Lung (tissue), 12 donors: ENCODE results near the gene DGKD. TPM values are rescaled to one million over a fixed set of nuclear protein-coding genes. Genes with fewer than 3 reads are reported as not detected.

Experiments
- ATAC-seq: fragments of 200-7000 bp; cut with Tn5 transposase; one replicate; pipeline ENCODE4 v1.9.1; 2020; ENCODE audit warnings: moderate number of reproducible peaks; ENCODE audit not compliant: insufficient read depth, low FRiP score
- DNase-seq, 3 donors: peaks; one replicate each; pipeline ENCODE4 v3.0.0-alpha.2; 2013 to 2017
- H3K27ac ChIP-seq, 2 donors: one replicate each; pipeline ENCODE4 v1.5.1; 2013; ENCODE audit warnings: mild to moderate bottlenecking in 2 of 2, moderate library complexity in 2 of 2, control low read depth in 1 of 2, inconsistent platforms in 1 of 2, low read depth in 1 of 2, low read length in 1 of 2
- H3K27me3 ChIP-seq, 3 donors: one replicate each; pipeline ENCODE4 v1.5.1; 2013; ENCODE audit warnings: low read length in 2 of 3; ENCODE audit not compliant: control insufficient read depth in 3 of 3, insufficient read depth in 3 of 3
- H3K36me3 ChIP-seq, 4 donors: one replicate each; pipeline ENCODE4 v1.5.1; 2013; ENCODE audit warnings: low read length in 4 of 4, mild to moderate bottlenecking in 1 of 4, moderate library complexity in 1 of 4; ENCODE audit not compliant: control insufficient read depth in 4 of 4, insufficient read depth in 4 of 4
- H3K4me1 ChIP-seq, 5 donors: one replicate each; pipeline ENCODE4 v1.5.1; 2013; ENCODE audit warnings: low read length in 5 of 5, mild to moderate bottlenecking in 2 of 5, moderate library complexity in 1 of 5; ENCODE audit not compliant: control insufficient read depth in 5 of 5, insufficient read depth in 5 of 5
- H3K4me3 ChIP-seq: one replicate; pipeline ENCODE4 v1.5.1; 2013; ENCODE audit warnings: mild to moderate bottlenecking, control low read depth, moderate library complexity
- H3K9ac ChIP-seq, 2 donors: one replicate each; pipeline ENCODE4 v1.5.1; 2013; ENCODE audit warnings: low read length in 2 of 2, control low read depth in 1 of 2; ENCODE audit not compliant: insufficient read depth in 1 of 2
- H3K9me3 ChIP-seq, 4 donors: one replicate each; pipeline ENCODE4 v1.5.1; 2013; ENCODE audit warnings: low read length in 3 of 4, mild to moderate bottlenecking in 1 of 4, moderate library complexity in 1 of 4; ENCODE audit not compliant: control insufficient read depth in 4 of 4, insufficient read depth in 3 of 4
- WGBS, 2 donors: extraction: QIAGEN DNeasy Blood & Tissue Kit; methylation state at CpG; one replicate each; pipeline ENCODE4 v1.1.7; 2013; 5-methylcytosine and 5-hydroxymethylcytosine counted together
- polyA plus RNA-seq, 2 donors: library from polyadenylated mRNA; stranded (reverse); fragments of 200-250 nt; gene quantifications; one replicate each; pipeline ENCODE4 v1.2.1, GENCODE V29; 2013
- total RNA-seq, 2 donors: library from RNA; depleted of rRNA in 1 of 2; stranded (reverse); fragments of >200 nt in 1 of 2; gene quantifications; one replicate each; pipeline ENCODE4 v1.2.1, GENCODE V29; 2014 to 2021
- TF ChIP-seq, protein P1 (sequence below): IDR thresholded peaks from 2 replicates; pipeline ENCODE4 v1.5.1; 2012; ENCODE audit warnings: mild to moderate bottlenecking; ENCODE audit errors: control extremely low read depth, extremely low read depth
- donor health status: control.
- donor health status: control.
- donor health status: Bipolar disorder and iron deficiency.
- donor health status: healthy.
- donor health status: DM: yes; HTN: yes; CAD: no.

DGKD gene
- total and polyA plus RNA-seq, 4 donors: 30.3 to 77.4 (median 44.0) TPM

DNA sequence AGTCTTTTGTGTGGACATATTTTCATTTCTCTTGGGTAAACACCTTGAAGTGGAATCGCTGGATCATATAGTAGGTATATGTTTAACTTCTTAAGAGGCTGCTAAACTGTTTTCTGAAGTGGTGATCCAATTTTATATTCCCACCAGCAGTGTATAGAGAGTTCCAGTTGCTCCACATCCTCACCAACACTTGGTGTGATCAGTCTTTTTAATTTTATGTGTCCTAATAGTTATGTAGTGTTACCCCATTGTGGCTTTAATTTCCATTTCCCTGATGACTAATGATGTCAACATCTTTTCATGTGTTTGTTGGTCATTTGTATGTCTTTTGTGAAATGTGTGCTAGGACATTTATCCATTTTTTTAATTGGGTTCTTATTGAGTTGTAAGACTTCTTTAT is 56.9 kb downstream of the DGKD start:
- ATAC-seq: no peak
- Histone ChIP-seq H3K4me3 (no peak overlapping the region), H3K27me3 (no peaks in the 10 kb centered on the region), H3K27ac (no peak overlapping the region), H3K9ac (no peak overlapping the region), H3K36me3 (no peaks in the 10 kb centered on the region), H3K4me1 (peaks cover 0 to 17% (median 7%) of the 10 kb centered on the region in 5 donors), H3K9me3 (peaks cover 0 to 6% (median 1%) of the 10 kb centered on the region in 4 donors)
- TF ChIP-seq, protein P1, sequence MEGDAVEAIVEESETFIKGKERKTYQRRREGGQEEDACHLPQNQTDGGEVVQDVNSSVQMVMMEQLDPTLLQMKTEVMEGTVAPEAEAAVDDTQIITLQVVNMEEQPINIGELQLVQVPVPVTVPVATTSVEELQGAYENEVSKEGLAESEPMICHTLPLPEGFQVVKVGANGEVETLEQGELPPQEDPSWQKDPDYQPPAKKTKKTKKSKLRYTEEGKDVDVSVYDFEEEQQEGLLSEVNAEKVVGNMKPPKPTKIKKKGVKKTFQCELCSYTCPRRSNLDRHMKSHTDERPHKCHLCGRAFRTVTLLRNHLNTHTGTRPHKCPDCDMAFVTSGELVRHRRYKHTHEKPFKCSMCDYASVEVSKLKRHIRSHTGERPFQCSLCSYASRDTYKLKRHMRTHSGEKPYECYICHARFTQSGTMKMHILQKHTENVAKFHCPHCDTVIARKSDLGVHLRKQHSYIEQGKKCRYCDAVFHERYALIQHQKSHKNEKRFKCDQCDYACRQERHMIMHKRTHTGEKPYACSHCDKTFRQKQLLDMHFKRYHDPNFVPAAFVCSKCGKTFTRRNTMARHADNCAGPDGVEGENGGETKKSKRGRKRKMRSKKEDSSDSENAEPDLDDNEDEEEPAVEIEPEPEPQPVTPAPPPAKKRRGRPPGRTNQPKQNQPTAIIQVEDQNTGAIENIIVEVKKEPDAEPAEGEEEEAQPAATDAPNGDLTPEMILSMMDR: no peak
- WGBS, 2 donors: 96 to 100% methylated on average over 1 of the region's 1 CpG
- no peak for DNase-seq

DNA sequence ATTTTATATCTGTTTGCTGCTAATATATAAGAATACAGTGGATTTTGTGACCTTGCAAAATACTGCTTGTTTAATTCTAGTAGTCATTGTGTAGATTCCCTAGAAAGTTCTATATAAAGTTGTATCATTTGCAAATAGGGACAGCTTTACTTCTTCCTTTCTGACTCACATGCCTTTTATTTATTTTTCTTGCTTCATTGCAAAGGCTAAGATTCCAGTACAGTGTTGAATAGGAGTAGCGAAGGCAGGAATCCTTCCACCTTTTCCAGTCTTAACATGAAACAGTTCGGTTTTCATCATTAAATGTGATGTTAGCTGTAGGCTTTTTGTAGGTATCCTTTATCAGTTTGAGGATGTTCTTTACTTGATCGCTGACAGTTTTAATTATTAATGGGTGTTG is 58.1 kb downstream of the DGKD start:
- Histone ChIP-seq H3K4me1 (peaks cover 0 to 19% (median 7%) of the 10 kb centered on the region in 5 donors), H3K27ac (no peak overlapping the region), H3K4me3 (no peak overlapping the region), H3K9me3 (peaks cover 0 to 6% (median 1%) of the 10 kb centered on the region in 4 donors), H3K9ac (no peak overlapping the region), H3K36me3 (no peaks in the 10 kb centered on the region), H3K27me3 (no peaks in the 10 kb centered on the region)
- TF ChIP-seq, protein P1: no peak
- WGBS, 2 donors: 96 to 99% methylated on average over 3 of the region's 3 CpGs
- DNase-seq: no peak
- ATAC-seq: no peak

DNA sequence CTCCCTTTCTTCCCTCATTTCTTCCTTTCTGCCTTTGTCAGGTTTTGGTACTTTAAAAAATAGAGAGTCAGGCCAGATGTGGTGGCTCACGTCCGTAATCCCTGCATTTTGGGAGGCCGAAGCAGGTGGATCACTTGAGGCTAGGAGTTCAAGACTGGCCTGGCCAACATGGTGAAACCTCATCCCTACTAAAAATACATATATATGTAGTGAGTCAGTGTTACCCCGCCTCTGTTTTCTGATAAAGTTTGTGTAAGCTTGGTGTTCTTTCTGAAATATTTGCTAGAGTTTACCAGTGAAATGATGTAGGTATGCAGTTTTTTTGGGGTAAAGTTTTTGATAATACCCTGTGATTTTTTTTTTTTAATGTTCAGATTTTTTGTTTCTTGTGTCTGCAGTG is 58.8 kb downstream of the DGKD start:
- H3K4me1 ChIP-seq: peaks cover 0 to 22% (median 2%) of the 10 kb centered on the region in 5 donors
- no peak for DNase-seq
- H3K9ac ChIP-seq: no peak overlapping the region
- TF ChIP-seq, protein P1: no peak
- H3K27me3 ChIP-seq: no peaks in the 10 kb centered on the region
- H3K36me3 ChIP-seq: no peaks in the 10 kb centered on the region
- H3K9me3 ChIP-seq: peaks cover 0 to 6% (median 1%) of the 10 kb centered on the region in 4 donors
- H3K27ac ChIP-seq: peak overlapping the region in 1 of 2 donors; percentile 82
- no peak for ATAC-seq
- 92% methylated on average over 4 of the region's 4 CpGs for WGBS, 2 donors
- H3K4me3 ChIP-seq: no peak overlapping the region

DNA sequence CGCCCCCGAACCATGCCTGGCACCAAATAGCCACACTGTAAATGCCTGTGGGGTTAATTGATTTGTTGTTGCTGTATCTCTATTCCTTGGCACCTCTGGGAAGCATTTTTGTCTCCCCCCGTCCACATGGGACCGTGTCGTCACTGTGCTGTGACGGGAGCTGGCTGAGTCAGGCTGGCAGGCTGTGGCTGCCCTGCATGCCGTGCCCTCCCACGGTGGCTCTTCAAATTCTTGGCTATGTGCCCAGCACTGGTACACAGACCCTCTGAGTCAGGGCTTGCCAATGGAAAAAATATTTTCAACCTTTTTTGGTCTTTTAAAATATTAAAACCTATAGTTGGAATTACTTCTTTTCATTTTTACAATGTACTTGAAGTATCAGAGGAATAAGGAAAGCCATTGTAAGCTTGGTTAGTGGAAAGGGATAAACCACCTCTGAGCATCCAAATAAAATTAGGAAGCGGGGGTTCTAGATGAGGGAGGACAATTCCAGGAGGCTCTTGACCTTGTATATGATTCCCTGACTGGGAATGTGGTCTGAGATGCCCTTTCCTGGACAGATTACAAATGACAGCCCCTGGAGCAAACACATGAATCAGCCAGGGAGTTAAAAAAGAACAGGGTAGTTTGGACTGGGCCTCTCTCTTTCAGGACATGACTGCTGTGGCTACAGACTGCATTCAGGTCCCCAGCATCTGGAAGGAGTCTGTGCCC is 59.4 kb downstream of the DGKD start:
- Histone ChIP-seq H3K27me3 (no peaks in the 10 kb centered on the region), H3K9me3 (peaks cover 0 to 6% (median 1%) of the 10 kb centered on the region in 4 donors), H3K27ac (peak overlapping the region; percentile 65 to 92), H3K4me3 (no peak overlapping the region), H3K4me1 (peaks cover 0 to 24% (median 5%) of the 10 kb centered on the region in 5 donors), H3K9ac (no peak overlapping the region), H3K36me3 (no peaks in the 10 kb centered on the region)
- 57 to 62% methylated on average over 9 of the region's 9 CpGs for WGBS, 2 donors
- peak; percentile 26 to 55 (median 46) for DNase-seq
- peak; percentile 25 for ATAC-seq
- TF ChIP-seq, protein P1: no peak
